Activated CD4-positive, alpha-beta T cell treated with anti-CD3 and anti-CD28 coated beads for 1 hour (primary cell): Measurements from ENCODE around the gene PTPRT.
"Not testable (repeated sequence)": the region's sequence is repeated elsewhere in the genome, so short reads cannot be mapped to it uniquely, and the experiment has no call there.

Experiments used
- DNase-seq: peaks from one replicate; pipeline ENCODE4 v3.0.0-alpha.2; 2020

PTPRT gene

GRCh38 chr20:43186312-43186711 is 3.4 kb downstream of the PTPRT start:
- no peak for DNase-seq

- DNase-seq = no peak
These were observed 3.8 kb downstream of the PTPRT start for GRCh38 chr20:43185901-43186300.

GRCh38 chr20:43183536-43184070 is 6.1 kb downstream of the PTPRT start:
- no peak for DNase-seq

GRCh38 chr20:43178080-43178479 is 11.6 kb downstream of the PTPRT start:
- DNase-seq = no peak

GRCh38 chr20:43176726-43177125 is 13.0 kb downstream of the PTPRT start:
- DNase-seq = no peak

GRCh38 chr20:43171930-43172329 is 17.8 kb downstream of the PTPRT start:
- no peak for DNase-seq

- DNase-seq = no peak
These were observed 18.9 kb downstream of the PTPRT start for GRCh38 chr20:43170771-43171170.

- DNase-seq = no peak
These were observed 22.1 kb downstream of the PTPRT start for GRCh38 chr20:43167615-43168014.

GRCh38 chr20:43167021-43167420 is 22.7 kb downstream of the PTPRT start:
- no peak for DNase-seq

GRCh38 chr20:43165611-43166010 is 24.1 kb downstream of the PTPRT start:
- DNase-seq = no peak

GRCh38 chr20:43164736-43165135 is 25.0 kb downstream of the PTPRT start:
- not testable (repeated sequence) for DNase-seq

GRCh38 chr20:43161716-43162115 is 28.0 kb downstream of the PTPRT start:
- DNase-seq = no peak

- no peak for DNase-seq
These were observed 28.8 kb downstream of the PTPRT start for GRCh38 chr20:43160941-43161340.

- DNase-seq = no peak
These were observed 29.7 kb downstream of the PTPRT start for GRCh38 chr20:43159994-43160393.

- no peak for DNase-seq
These were observed 34.2 kb downstream of the PTPRT start for GRCh38 chr20:43155366-43156100.

GRCh38 chr20:43151901-43152300 is 37.8 kb downstream of the PTPRT start:
- DNase-seq = no peak

- no peak for DNase-seq
These were observed 38.5 kb downstream of the PTPRT start for GRCh38 chr20:43151256-43151655.

- DNase-seq = no peak
These were observed 49.0 kb downstream of the PTPRT start for GRCh38 chr20:43140726-43141125.

- DNase-seq = no peak
These were observed 51.5 kb downstream of the PTPRT start for GRCh38 chr20:43138061-43138770.

- DNase-seq = no peak
These were observed 52.5 kb downstream of the PTPRT start for GRCh38 chr20:43137160-43137559.

GRCh38 chr20:43124241-43124640 is 65.5 kb downstream of the PTPRT start:
- DNase-seq = no peak

GRCh38 chr20:43123180-43123579 is 66.5 kb downstream of the PTPRT start:
- DNase-seq = no peak

GRCh38 chr20:43119720-43120119 is 70.0 kb downstream of the PTPRT start:
- no peak for DNase-seq

- no peak for DNase-seq
These were observed 87.3 kb downstream of the PTPRT start for GRCh38 chr20:43102394-43102793.

GRCh38 chr20:43096931-43097260 is 92.8 kb downstream of the PTPRT start:
- DNase-seq = no peak
